GM12874 (cell line): ENCODE results near the gene STAT6.

Experiments
- TF ChIP-seq, protein P1 (sequence below): IDR thresholded peaks from 2 replicates; pipeline ENCODE4 v1.5.1; 2011; ENCODE audit warnings: low read depth, mild to moderate bottlenecking, control low read depth, low read length, moderate library complexity; ENCODE audit not compliant: insufficient read depth

Gene STAT6

GRCh38 chr12:57090490-57090889 lies 20.7 kb downstream of the STAT6 start:
- TF ChIP-seq, protein P1, sequence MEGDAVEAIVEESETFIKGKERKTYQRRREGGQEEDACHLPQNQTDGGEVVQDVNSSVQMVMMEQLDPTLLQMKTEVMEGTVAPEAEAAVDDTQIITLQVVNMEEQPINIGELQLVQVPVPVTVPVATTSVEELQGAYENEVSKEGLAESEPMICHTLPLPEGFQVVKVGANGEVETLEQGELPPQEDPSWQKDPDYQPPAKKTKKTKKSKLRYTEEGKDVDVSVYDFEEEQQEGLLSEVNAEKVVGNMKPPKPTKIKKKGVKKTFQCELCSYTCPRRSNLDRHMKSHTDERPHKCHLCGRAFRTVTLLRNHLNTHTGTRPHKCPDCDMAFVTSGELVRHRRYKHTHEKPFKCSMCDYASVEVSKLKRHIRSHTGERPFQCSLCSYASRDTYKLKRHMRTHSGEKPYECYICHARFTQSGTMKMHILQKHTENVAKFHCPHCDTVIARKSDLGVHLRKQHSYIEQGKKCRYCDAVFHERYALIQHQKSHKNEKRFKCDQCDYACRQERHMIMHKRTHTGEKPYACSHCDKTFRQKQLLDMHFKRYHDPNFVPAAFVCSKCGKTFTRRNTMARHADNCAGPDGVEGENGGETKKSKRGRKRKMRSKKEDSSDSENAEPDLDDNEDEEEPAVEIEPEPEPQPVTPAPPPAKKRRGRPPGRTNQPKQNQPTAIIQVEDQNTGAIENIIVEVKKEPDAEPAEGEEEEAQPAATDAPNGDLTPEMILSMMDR = no peak

GRCh38 chr12:57089271-57090245 lies 21.6 kb downstream of the STAT6 start:
- TF ChIP-seq, protein P1 = no peak

- TF ChIP-seq, protein P1 = no peak
Measured at GRCh38 chr12:57088354-57089270, 22.6 kb downstream of the STAT6 start, which contains the start of gene NAB2. Gene NAB2 (plus strand): TSS chr12:57089114. CDS start chr12:57089272, 158 bp downstream.

GRCh38 chr12:57087691-57088353 lies 23.3 kb downstream of the STAT6 start:
- TF ChIP-seq, protein P1 = no peak

- TF ChIP-seq, protein P1 = no peak
Measured at GRCh38 chr12:57087010-57087690, 24.0 kb downstream of the STAT6 start.

GRCh38 chr12:57086493-57087009 lies 24.6 kb downstream of the STAT6 start:
- TF ChIP-seq, protein P1 = peak; percentile 54
